Muscle of back (tissue), 11 donors: ENCODE measurements around the gene ADGRG1. TPM values are rescaled to one million over a fixed set of nuclear protein-coding genes. Genes with fewer than 3 reads are reported as not detected.

ENCODE experiments used
- DNase-seq, 3 donors: peaks; one replicate each; pipeline versions ENCODE4 v3.0.0 to v3.0.0-alpha.2; 2013
- polyA plus RNA-seq, 10 donors: library from polyadenylated mRNA; unstranded; fragments of 120-200 nt; gene quantifications; one replicate each; pipeline ENCODE4 v1.2.1, GENCODE V29; 2013; ENCODE audit not compliant: insufficient read length in 10 of 10

The ADGRG1 gene
- polyA plus RNA-seq, 10 donors, result 4.4 to 19.3 (median 6.1) TPM

GRCh38 chr16:57682809-57683635 lies 54.6 kb downstream of the ADGRG1 start:
- no peak for DNase-seq

DNA sequence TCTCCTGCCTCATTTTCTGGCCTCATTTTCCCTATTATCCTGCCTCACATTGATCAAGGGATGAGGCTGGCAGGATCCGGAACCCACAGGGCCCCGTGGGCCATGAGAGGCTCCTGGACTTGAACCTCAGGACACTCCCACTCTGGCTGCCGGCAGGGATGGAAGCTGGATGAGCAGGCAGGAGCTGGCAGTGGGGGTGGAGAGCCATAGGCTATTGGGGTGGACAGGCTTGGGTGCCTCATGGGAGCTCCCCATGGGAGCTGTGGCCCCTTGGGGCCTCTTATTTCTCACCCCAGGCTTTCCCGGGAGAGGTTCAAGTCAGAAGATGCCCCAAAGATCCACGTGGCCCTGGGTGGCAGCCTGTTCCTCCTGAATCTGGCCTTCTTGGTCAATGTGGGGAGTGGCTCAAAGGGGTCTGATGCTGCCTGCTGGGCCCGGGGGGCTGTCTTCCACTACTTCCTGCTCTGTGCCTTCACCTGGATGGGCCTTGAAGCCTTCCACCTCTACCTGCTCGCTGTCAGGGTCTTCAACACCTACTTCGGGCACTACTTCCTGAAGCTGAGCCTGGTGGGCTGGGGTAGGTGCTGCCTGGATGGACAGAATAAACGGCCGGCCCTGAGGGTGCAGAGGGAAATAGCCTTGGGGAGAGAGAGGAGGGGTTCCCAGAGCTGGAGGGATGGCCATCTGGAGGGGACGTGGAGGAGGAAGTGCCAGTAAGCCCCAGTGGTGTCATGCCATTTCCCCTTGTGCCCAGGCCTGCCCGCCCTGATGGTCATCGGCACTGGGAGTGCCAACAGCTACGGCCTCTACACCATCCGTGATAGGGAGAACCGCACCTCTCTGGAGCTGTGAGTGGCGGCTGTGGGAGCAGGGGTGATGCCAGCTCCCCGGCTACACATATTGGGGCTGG lies 55.5 kb downstream of the ADGRG1 start:
- no peak for DNase-seq

DNA sequence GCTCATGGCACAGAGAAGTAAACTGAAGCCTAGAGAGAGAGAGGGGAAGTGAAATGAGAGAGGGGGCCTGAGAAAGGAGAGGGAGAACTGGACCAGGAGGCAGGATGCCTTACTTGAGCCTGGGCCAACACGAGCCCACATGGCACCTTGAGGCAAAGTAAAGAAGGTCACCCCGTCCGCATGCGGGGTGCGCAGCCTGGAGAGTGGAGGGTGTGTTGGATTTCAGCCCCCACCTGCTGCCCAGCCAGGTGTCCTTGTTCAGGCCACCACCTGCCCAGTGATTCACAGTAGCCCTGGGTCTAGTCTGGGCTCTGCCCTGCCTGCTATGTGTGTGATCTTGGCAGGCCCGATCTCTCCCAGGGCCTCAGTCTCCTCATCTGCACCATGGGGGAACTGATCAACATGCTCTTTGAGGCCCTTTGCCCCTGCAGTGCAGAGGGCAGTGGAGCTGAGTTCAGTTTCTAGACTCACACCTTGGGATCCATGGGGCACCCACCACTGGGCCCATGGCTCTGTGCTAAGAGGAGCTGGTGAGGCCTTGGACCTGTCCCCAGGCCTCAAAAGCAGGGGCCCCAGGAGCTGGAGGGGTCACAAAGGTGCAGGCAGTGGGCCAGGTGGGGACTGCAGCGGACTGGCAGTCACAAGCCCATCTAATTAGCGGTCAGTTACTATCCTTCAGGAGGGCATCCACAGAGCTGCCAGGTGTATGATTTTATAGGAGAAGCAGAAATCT lies 56.4 kb downstream of the ADGRG1 start:
- DNase-seq, result no peak

DNA sequence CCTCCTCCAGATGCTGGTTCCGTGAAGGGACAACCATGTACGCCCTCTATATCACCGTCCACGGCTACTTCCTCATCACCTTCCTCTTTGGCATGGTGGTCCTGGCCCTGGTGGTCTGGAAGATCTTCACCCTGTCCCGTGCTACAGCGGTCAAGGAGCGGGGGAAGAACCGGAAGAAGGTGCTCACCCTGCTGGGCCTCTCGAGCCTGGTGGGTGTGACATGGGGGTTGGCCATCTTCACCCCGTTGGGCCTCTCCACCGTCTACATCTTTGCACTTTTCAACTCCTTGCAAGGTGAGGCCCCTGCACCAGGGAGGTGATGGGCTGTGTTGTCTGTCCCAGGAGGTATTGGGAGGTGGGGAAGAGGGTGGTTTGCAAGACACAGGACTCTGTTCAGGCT lies 57.2 kb downstream of the ADGRG1 start:
- DNase-seq, result no peak

GRCh38 chr16:57686577-57686976 lies 58.1 kb downstream of the ADGRG1 start:
- no peak for DNase-seq

GRCh38 chr16:57687363-57687929 lies 59.0 kb downstream of the ADGRG1 start:
- DNase-seq, result no peak

DNA sequence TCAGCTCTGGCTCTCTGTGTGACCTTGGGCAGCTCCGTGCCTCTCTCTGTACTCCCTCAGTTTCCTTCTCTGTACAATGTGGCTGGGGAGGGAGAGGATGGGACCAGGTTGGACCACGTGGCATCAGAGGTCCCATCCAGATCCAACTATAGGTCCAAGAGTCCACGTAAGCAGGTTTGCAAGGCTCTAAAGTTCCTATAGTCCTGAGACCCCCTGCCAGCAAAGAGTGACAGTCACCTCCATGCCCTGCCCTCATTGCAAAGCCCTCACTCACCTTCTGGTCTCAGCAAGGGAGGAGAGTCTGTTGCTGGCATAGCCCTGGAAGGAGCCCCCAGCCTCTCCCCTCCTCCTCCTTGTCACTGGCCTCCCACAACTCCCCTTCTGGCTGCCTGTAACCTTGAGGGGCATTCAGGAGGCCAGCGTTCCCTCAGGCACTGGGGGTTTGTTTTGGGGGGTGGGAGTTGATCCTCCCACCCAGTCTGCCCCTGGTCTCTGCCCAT lies 60.1 kb downstream of the ADGRG1 start:
- DNase-seq, result no peak

GRCh38 chr16:57688987-57689761 lies 60.7 kb downstream of the ADGRG1 start:
- DNase-seq, result no peak

- peak in 2 of 3 donors; percentile 14 to 47 for DNase-seq
Measured at GRCh38 chr16:57689762-57690558, 61.5 kb downstream of the ADGRG1 start.

DNA sequence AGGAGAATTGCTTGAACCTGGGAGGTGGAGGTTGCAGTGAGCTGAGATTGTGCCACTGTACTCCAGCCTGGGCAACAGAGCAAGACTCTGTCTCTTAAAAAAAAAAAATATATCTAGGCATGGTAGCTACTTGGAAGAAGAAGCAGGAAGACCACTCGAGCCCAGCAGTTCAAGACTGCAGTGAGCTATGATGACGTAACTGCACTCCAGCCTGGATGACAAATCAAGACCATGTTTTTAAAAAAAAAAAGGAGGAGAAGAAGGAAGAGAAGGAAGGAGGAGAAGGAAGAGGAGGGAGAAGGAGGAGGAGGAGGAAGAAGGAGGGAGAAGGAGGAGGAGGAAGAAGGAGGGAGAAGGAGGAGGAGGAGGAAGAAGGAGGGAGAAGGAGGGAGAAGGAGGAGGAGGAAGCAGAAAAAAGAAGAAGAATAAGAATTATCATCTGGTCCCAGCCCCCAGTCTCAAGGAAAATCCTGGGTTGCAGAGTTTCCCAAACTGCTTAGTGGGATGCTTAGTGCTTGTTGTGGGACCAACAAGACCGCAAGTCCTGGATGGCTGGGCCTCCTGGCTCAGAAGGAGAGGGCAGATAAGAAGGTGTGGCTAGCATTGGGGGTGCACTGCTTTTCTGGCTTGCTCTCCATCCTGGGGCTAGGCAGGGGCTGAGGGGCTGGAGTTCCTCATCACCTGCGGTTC lies 62.5 kb downstream of the ADGRG1 start:
- no peak for DNase-seq

DNA sequence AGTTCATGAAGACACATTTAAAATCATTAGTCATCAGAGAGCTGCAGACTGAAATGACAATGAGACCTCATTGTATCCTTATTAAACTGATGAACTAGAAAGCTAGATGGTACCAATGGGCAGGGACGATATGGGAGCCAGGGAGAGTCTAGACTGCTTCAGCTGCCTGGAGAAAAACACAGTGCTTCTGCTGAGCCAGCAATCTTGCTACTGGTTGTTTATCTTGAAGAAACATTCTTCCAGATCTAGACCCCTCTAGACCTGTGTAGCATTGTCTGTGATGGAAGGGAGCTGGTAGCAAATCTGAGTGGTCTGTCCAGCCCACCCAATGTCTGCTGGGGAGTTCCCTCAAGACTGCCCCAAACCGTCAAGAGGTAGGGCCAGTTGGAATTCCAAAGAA lies 64.2 kb downstream of the ADGRG1 start:
- no peak for DNase-seq

DNA sequence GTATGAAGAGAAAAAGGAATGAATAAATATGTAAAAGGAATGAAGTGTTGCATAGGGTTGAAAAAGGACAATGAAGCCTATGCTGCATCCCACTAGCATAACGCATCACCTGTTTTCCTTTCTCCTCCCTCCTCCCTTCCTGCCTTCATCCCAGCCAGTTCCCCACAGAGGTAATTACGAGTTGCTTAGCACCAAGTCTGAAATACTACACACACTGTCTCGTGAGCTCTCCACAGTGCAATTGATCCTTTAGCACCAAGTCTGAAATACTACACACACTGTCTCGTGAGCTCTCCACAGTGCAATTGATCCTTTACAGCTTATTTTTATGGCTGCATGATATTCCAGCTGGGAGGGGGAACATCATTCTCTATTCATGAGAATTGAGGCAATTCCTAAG lies 65.1 kb downstream of the ADGRG1 start:
- DNase-seq, result no peak

- DNase-seq, result no peak
Measured at GRCh38 chr16:57694231-57694724, 65.8 kb downstream of the ADGRG1 start.

DNA sequence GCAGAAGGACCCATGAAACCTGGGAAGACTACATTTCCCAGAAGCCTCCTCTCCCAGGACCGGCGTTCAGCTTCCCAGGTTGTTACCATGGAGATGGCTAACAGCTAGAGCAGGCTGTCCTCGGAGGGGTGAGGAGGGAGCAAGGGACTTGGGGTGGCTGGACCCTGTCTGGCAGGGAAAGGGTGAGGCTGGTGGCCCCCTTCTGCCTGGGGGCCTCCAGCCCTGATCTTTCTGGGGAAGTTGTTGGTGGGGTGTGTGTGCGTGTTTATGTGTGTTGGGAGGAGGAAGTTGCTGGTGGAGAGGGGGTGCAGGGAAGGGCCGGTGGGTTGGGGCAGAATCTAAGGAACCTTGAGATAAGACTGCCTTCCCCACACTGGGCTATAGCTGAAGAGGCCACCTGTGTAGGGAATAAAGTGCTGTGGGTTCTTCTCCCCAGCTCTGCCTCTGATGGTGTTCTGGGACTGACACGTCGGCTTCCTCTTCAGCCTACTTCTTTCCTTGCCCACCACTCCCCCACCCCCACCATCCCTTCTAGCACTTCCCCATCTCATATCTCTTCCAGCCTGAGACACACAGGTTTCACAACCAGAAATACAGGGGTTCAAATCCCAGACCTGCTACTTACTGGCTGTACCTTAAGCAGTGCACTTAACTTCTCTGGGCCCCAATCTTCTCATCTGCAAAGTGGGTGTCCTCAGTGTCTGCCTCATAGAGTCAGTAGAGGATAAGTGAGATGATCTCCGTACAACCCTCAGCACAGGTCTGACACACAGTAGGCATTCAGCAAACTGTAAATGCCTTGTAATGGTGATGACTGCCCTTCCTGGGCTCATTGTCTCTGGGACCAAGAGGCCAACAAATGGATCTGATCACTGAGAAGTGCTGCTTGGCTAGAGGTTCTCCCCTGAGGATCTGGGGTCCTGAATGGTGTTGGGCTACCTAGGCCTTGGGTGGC lies 66.6 kb downstream of the ADGRG1 start, which contains the start of gene DRC7:
TSS of gene DRC7 (plus strand) at position 82 of the 955 bp plus-strand sequence. CDS start 3,144 bp downstream, outside the sequence.
- peak in 2 of 3 donors; percentile 20 to 67 for DNase-seq

- no peak for DNase-seq
Measured at GRCh38 chr16:57695680-57696069, 67.2 kb downstream of the ADGRG1 start.

DNA sequence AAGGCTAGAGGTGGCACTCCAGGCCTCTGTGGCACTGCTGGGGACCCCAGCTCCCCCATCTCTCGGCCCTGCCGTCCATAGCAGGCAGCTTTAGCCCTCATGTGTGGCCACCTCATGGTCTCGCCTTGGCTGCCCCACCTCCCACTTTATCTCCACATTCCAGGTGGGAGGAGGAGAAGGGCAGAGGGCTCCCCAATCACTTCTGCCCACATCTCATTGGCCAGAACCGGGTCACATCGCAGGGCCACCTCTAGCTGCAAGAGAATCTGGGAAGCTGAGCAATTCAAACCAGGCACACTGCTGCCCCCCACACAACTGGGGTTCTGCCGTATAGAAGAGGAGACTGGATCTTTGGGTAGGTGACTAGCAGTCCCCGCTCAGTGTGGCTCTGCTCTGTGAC lies 67.8 kb downstream of the ADGRG1 start:
- DNase-seq, result no peak

DNA sequence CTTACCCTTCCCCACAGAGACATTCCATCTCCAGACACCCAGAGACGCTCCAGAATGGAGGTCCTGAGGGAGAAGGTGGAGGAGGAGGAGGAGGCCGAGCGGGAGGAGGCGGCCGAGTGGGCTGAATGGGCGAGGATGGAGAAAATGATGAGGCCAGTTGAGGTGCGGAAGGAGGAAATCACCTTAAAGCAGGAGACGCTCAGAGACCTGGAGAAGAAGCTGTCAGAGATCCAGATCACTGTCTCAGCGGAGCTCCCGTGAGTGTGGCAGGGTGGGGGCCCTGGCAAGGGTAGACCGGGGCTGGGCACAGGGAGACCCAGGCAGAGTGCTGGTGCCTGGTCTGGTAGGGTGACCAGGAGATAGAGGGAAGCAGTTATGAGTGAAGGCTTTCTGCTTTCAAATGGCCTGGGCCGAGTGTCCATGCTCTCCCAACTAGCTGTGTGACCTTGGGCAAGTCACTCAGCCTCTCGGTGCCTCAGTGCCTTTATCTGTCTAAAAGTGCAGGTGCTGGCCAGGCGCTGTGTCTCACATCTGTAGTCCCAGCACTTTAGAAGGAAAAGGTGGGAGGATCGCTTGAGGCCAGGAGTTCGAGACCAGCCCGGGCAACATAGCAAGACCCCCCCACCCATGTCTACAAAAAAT lies 69.6 kb downstream of the ADGRG1 start:
- DNase-seq, result no peak
